Spleen (tissue), 11 donors: ENCODE results near the gene SH3RF3. TPM values are rescaled to one million over a fixed set of nuclear protein-coding genes. Genes with fewer than 3 reads are reported as not detected.

Experiments used
- DNase-seq: peaks from one replicate; pipeline ENCODE4 v3.0.0-alpha.2; 2020
- H3K27ac ChIP-seq, 8 donors: fragments of 200-600 bp; sonication (generic) in 7 of 8; 1 replicate in 4 of 8; 2 replicates in 4 of 8; pipeline versions ENCODE4 v1.5.0 to v1.8.0; 2016 to 2021; ENCODE audit warnings: inconsistent platforms in 4 of 8, mild to moderate bottlenecking in 4 of 8, moderate library complexity in 1 of 8
- H3K27me3 ChIP-seq, 7 donors: fragments of 200-600 bp; sonication (generic) in 6 of 7; replicated peaks in 1 of 7; 1 replicate in 4 of 7; 2 replicates in 3 of 7; pipeline versions ENCODE4 v1.5.0 to v1.8.0; 2016 to 2021; ENCODE audit warnings: inconsistent platforms in 3 of 7, mild to moderate bottlenecking in 1 of 7
- H3K36me3 ChIP-seq, 6 donors: fragments of 200-600 bp; sonication (generic) in 5 of 6; 1 replicate in 4 of 6; 2 replicates in 2 of 6; pipeline versions ENCODE4 v1.5.0 to v1.8.0; 2016 to 2021; ENCODE audit warnings: inconsistent platforms in 2 of 6
- H3K4me1 ChIP-seq, 6 donors: fragments of 200-600 bp; sonication (generic) in 5 of 6; 1 replicate in 3 of 6; 2 replicates in 3 of 6; pipeline versions ENCODE4 v1.5.0 to v1.8.0; 2016 to 2021; ENCODE audit warnings: inconsistent platforms in 3 of 6
- H3K4me3 ChIP-seq, 8 donors: fragments of 200-600 bp; sonication (generic) in 7 of 8; 1 replicate in 4 of 8; 2 replicates in 4 of 8; pipeline versions ENCODE4 v1.5.0 to v1.8.0; 2016 to 2021; ENCODE audit warnings: inconsistent platforms in 4 of 8, mild to moderate bottlenecking in 4 of 8, moderate library complexity in 2 of 8
- H3K9me3 ChIP-seq, 8 donors: fragments of 200-600 bp; sonication (generic) in 7 of 8; 1 replicate in 4 of 8; 2 replicates in 4 of 8; pipeline versions ENCODE4 v1.5.0 to v1.8.0; 2016 to 2021; ENCODE audit warnings: inconsistent platforms in 4 of 8
- POLR2A ChIP-seq, 3 donors: fragments of 450-650 bp; IDR thresholded peaks; one replicate each; pipeline ENCODE4 v1.5.1; 2017; ENCODE audit warnings: antibody characterized with exemption in 3 of 3, mild to moderate bottlenecking in 1 of 3
- POLR2AphosphoS5 ChIP-seq, 3 donors: sonication (generic); formaldehyde crosslinking; IDR thresholded peaks; one replicate each; pipeline ENCODE4 v1.5.1; 2017; ENCODE audit warnings: antibody characterized with exemption in 3 of 3
- whole genome bisulfite sequencing, 5 donors: extraction: QIAGEN DNeasy Blood & Tissue Kit in 3 of 5; methylation state at CpG; one replicate each; pipeline versions ENCODE4 v1.1.5 to v1.1.7; 2013 to 2018; 5-methylcytosine and 5-hydroxymethylcytosine counted together
- intact Hi-C: fragments of 100-400 bp; cut with DNase I; formaldehyde crosslinking; loops from one replicate; pipeline ENCODE4 v1.15.0; 2023; ENCODE audit warnings: low total_unique reads
- polyA plus RNA-seq, 3 donors: library from polyadenylated mRNA; stranded (reverse); fragments of 200-250 nt; gene quantifications; one replicate each; pipeline ENCODE4 v1.2.1, GENCODE V29; 2013
- total RNA-seq, 7 donors: library from RNA; depleted of rRNA in 3 of 7; stranded (reverse); fragments of >200 nt in 3 of 7; fragmentation: NEBNext Ultra II Directional in 4 of 7; extraction: Animal tissue kit (Norgen Biotek cat#: 25700) in 4 of 7; gene quantifications; one replicate each; pipeline versions ENCODE4 v1.1.0 to v1.2.1, GENCODE V29; 2016 to 2021
- TF ChIP-seq, protein P1 (sequence below), 11 experiments: fragments of 200-600 bp in 7 of 11; fragments of 450-650 bp in 4 of 11; sonication (generic) in 4 of 11; IDR thresholded peaks in 8 of 11; conservative IDR thresholded peaks in 3 of 11; 1 replicate in 7 of 11; 2 replicates in 4 of 11; pipeline versions ENCODE4 v1.4.0 to v1.8.0; 2016 to 2021; ENCODE audit warnings: antibody characterized with exemption in 11 of 11, inconsistent platforms in 4 of 11, mild to moderate bottlenecking in 1 of 11
- donor health status: healthy with polysubstance abuse.
- donor health status: DM: no; HTN: no; CAD: no; lungs with moderate emphysema.
- donor health status: DM: no; HTN: no; CAD: no.
- donor health status: Bipolar disorder and iron deficiency.
- donor health status: healthy.
- donor health status: DM: no; HTN: no; CAD: no.
- donor health status: DM: yes; HTN: yes; CAD: no.

SH3RF3 gene
- total and polyA plus RNA-seq, 10 donors, result 1.3 to 7.6 (median 4.7) TPM

DNA sequence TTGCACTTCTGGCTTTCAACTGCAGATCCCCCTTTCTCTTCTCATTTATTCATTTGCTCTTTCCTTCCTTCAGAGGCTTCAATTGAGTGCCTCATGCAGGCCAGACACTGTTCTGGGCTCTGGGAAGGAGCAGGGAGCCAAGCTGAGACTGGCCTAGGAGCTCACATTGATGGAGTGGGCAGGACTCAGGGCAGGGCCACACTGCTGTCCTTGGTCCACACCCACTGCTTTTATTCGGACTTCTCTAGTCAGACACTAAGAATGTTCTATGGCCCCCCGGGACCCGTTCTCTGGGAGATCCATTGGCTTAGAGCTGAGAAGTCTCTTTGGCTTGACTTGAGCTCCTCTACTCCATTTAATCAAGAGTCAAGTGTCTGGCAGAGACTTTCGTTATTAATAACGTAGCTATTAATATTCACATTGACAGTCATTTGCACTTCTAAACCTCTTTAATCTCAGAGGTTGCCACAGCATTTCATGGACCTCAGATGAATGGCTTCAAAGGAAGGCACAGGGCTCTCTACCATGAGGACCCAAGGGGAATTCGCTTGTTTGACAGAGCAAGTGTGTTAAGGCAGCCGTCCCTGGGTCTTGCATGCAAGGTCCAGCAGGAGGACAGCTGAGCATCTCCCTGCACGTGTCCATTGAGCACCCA, 20.1 kb downstream of the SH3RF3 start:
- H3K27me3 ChIP-seq, result no peaks in the 10 kb centered on the region
- WGBS, 5 donors, result 64 to 82% (median 76%) methylated on average over 6 to 8 of the region's 8 CpGs
- DNase-seq, result no peak
- H3K4me3 ChIP-seq, result no peak overlapping the region
- H3K4me1 ChIP-seq, result peaks cover 0 to 7% (median 0%) of the 10 kb centered on the region in 6 donors
- H3K36me3 ChIP-seq, result no peaks in the 10 kb centered on the region
- no peak for TF ChIP-seq POLR2AphosphoS5 (IDR thresholded peaks at IDR 0.05)
- TF ChIP-seq, protein P1, sequence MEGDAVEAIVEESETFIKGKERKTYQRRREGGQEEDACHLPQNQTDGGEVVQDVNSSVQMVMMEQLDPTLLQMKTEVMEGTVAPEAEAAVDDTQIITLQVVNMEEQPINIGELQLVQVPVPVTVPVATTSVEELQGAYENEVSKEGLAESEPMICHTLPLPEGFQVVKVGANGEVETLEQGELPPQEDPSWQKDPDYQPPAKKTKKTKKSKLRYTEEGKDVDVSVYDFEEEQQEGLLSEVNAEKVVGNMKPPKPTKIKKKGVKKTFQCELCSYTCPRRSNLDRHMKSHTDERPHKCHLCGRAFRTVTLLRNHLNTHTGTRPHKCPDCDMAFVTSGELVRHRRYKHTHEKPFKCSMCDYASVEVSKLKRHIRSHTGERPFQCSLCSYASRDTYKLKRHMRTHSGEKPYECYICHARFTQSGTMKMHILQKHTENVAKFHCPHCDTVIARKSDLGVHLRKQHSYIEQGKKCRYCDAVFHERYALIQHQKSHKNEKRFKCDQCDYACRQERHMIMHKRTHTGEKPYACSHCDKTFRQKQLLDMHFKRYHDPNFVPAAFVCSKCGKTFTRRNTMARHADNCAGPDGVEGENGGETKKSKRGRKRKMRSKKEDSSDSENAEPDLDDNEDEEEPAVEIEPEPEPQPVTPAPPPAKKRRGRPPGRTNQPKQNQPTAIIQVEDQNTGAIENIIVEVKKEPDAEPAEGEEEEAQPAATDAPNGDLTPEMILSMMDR (IDR thresholded peaks at IDR 0.05 in 8 of 11, conservative IDR thresholded peaks at IDR 0.05 in 3 of 11), result no peak
- H3K9me3 ChIP-seq, result no peaks in the 10 kb centered on the region
- H3K27ac ChIP-seq, result no peak overlapping the region
- intact Hi-C loops, result no loop called here

DNA sequence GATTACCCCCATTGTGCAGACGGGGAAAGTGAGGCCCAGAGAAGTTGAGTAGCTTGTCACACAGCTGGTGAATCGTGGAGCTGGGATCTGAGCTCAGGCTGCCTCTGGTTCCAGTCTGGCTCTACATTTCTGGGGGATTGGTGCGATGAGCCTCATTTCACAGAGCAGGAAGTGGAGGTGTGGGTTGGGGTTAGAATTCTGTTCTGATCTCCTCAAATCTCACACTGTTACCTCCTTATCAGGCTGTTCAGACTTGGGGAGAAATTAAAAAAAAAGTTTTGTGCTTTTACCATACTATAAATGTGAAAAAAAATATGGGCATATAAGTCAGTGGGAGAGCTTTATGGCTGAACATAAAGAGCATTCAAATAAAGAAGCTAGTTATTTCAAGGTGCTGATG, 21.6 kb downstream of the SH3RF3 start:
- Histone ChIP-seq H3K4me3 (no peak overlapping the region), H3K9me3 (no peaks in the 10 kb centered on the region), H3K27me3 (no peaks in the 10 kb centered on the region), H3K36me3 (no peaks in the 10 kb centered on the region), H3K27ac (no peak overlapping the region), H3K4me1 (no peaks in the 10 kb centered on the region)
- WGBS, 5 donors, result 81 to 91% (median 86%) methylated on average over 3 of the region's 3 CpGs
- no peak for DNase-seq
- intact Hi-C loops, result no loop called here
- TF ChIP-seq POLR2AphosphoS5 (IDR thresholded peaks at IDR 0.05) (no peak), POLR2A (IDR thresholded peaks at IDR 0.05) (no peak)
- TF ChIP-seq, protein P1 (IDR thresholded peaks at IDR 0.05 in 8 of 11, conservative IDR thresholded peaks at IDR 0.05 in 3 of 11), result no peak

- no peak for DNase-seq
- TF ChIP-seq, protein P1 (IDR thresholded peaks at IDR 0.05 in 8 of 11, conservative IDR thresholded peaks at IDR 0.05 in 3 of 11), result no peak
- no peak for TF ChIP-seq POLR2AphosphoS5 (IDR thresholded peaks at IDR 0.05)
- TF ChIP-seq POLR2A (IDR thresholded peaks at IDR 0.05), result no peak
These were observed 22.5 kb downstream of the SH3RF3 start for GRCh38 chr2:109151519-109151918.

GRCh38 chr2:109153005-109153784, 24.2 kb downstream of the SH3RF3 start:
- DNase-seq, result no peak
- Histone ChIP-seq H3K4me3 (no peak overlapping the region), H3K36me3 (no peaks in the 10 kb centered on the region), H3K9me3 (no peaks in the 10 kb centered on the region), H3K27ac (no peak overlapping the region), H3K27me3 (no peaks in the 10 kb centered on the region), H3K4me1 (no peaks in the 10 kb centered on the region)
- WGBS, 5 donors, result 84 to 93% (median 85%) methylated on average over 10 of the region's 10 CpGs
- intact Hi-C loops, result no loop called here
- TF ChIP-seq, protein P1 (IDR thresholded peaks at IDR 0.05 in 8 of 11, conservative IDR thresholded peaks at IDR 0.05 in 3 of 11), result no peak
- TF ChIP-seq POLR2A (IDR thresholded peaks at IDR 0.05), result no peak
- no peak for TF ChIP-seq POLR2AphosphoS5 (IDR thresholded peaks at IDR 0.05)

More at GRCh38 chr2:109151519-109151918, 22.5 kb downstream of the SH3RF3 start:
- H3K9me3 ChIP-seq, result no peaks in the 10 kb centered on the region
- no peak overlapping the region for H3K4me3 ChIP-seq
- H3K4me1 ChIP-seq, result no peaks in the 10 kb centered on the region
- WGBS, 5 donors, result 75 to 86% (median 81%) methylated on average over 4 of the region's 4 CpGs
- no peaks in the 10 kb centered on the region for H3K36me3 ChIP-seq
- intact Hi-C loops, result no loop called here
- no peak overlapping the region for H3K27ac ChIP-seq
- no peaks in the 10 kb centered on the region for H3K27me3 ChIP-seq
